Measurements from ENCODE around the gene IQSEC1.

GRCh38 chr3:13034109-13034800 is 39.0 kb downstream of the IQSEC1 start:
- no peak for TF ChIP-seq POLR2A (IDR thresholded peaks at IDR 0.05)
- TF ChIP-seq, protein P1, sequence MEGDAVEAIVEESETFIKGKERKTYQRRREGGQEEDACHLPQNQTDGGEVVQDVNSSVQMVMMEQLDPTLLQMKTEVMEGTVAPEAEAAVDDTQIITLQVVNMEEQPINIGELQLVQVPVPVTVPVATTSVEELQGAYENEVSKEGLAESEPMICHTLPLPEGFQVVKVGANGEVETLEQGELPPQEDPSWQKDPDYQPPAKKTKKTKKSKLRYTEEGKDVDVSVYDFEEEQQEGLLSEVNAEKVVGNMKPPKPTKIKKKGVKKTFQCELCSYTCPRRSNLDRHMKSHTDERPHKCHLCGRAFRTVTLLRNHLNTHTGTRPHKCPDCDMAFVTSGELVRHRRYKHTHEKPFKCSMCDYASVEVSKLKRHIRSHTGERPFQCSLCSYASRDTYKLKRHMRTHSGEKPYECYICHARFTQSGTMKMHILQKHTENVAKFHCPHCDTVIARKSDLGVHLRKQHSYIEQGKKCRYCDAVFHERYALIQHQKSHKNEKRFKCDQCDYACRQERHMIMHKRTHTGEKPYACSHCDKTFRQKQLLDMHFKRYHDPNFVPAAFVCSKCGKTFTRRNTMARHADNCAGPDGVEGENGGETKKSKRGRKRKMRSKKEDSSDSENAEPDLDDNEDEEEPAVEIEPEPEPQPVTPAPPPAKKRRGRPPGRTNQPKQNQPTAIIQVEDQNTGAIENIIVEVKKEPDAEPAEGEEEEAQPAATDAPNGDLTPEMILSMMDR (IDR thresholded peaks at IDR 0.05), result no peak
- TF ChIP-seq POLR2AphosphoS5 (IDR thresholded peaks at IDR 0.05), result no peak

Data from breast epithelium (tissue), 3 donors.